Calu3 (cell line): Measurements from ENCODE around the gene GNG12. TPM values are rescaled to one million over a fixed set of nuclear protein-coding genes. Genes with fewer than 3 reads are reported as not detected.

Experiments
- BruUV-seq: library from RNA; stranded (reverse); fragments of 400-500 nt; replicated peaks from 2 replicates; lab custom pipeline; 2021; lab: Mats Ljungman, UMichigan
- CTCF ChIA-PET: fragments of 300-600 bp; sonication (Branson Sonifier 250); formaldehyde crosslinking; loops from one replicate; lab custom pipeline; 2022; ENCODE audit warnings: antibody characterized with exemption; lab: Charles Lee
- DNase-seq: peaks from one replicate; pipeline ENCODE4 v3.0.0; 2022
- H3K27ac Mint-ChIP-seq: one replicate; pipeline ENCODE4 v1.8.0; 2022; ENCODE audit warnings: mixed read lengths; ENCODE audit not compliant: unreplicated experiment
- H3K27me3 Mint-ChIP-seq: one replicate; pipeline ENCODE4 v1.8.0; 2022; ENCODE audit warnings: mixed read lengths; ENCODE audit not compliant: unreplicated experiment
- H3K36me3 Mint-ChIP-seq: one replicate; pipeline ENCODE4 v1.8.0; 2022; ENCODE audit warnings: mild to moderate bottlenecking, moderate library complexity, mixed read lengths; ENCODE audit not compliant: insufficient read depth, unreplicated experiment
- H3K4me1 Mint-ChIP-seq: one replicate; pipeline ENCODE4 v1.8.0; 2022; ENCODE audit warnings: mild to moderate bottlenecking, low read depth, mixed read lengths; ENCODE audit not compliant: unreplicated experiment
- H3K4me3 Mint-ChIP-seq: one replicate; pipeline ENCODE4 v1.8.0; 2022; ENCODE audit warnings: mild to moderate bottlenecking, low read depth, moderate library complexity, mixed read lengths; ENCODE audit not compliant: unreplicated experiment
- H3K9me3 Mint-ChIP-seq: one replicate; pipeline ENCODE4 v1.8.0; 2022; ENCODE audit warnings: low read depth, mixed read lengths; ENCODE audit not compliant: unreplicated experiment
- CTCF ChIP-seq: fragments of 200-600 bp; IDR thresholded peaks from one replicate; pipeline ENCODE4 v1.8.0; 2022; ENCODE audit warnings: antibody characterized with exemption; ENCODE audit not compliant: unreplicated experiment
- intact Hi-C: fragments of 100-400 bp; cut with micrococcal nuclease; formaldehyde crosslinking; loops from one replicate; pipeline ENCODE4 v1.10.0; 2022; ENCODE audit not compliant: unreplicated experiment
- total RNA-seq: library from RNA; stranded (reverse); gene quantifications from 2 replicates; pipeline ENCODE4 v1.2.3, GENCODE V29; 2022

The GNG12 gene
- total RNA-seq, 1 experiment from 2014 or later = 85.6 TPM

GRCh38 chr1:67689267-67690017 lies 143.8 kb downstream of the GNG12 start:
- no peak for TF ChIP-seq CTCF
- Mint-ChIP-seq H3K9me3 (no peaks in the 10 kb centered on the region), H3K27ac (no peak overlapping the region), H3K27me3 (no peaks in the 10 kb centered on the region), H3K36me3 (peaks cover 47% of the 10 kb centered on the region), H3K4me3 (no peak overlapping the region), H3K4me1 (peaks cover 23% of the 10 kb centered on the region)
- no peak for DNase-seq
- no TSS peak for BruUV-seq
- CTCF ChIA-PET = no interaction called here
- intact Hi-C loops = loop anchor here (10.0 kb wide), 1 partner anchor 155 kb away; no protein-coding TSS in a partner anchor

- no peak for DNase-seq
- no TSS peak for BruUV-seq
- peak overlapping the region; percentile 89 for H3K27ac Mint-ChIP-seq
- CTCF ChIA-PET = no interaction called here
- H3K9me3 Mint-ChIP-seq = no peaks in the 10 kb centered on the region
- TF ChIP-seq CTCF = no peak
- H3K4me1 Mint-ChIP-seq = peaks cover 30% of the 10 kb centered on the region
- peaks cover 55% of the 10 kb centered on the region for H3K36me3 Mint-ChIP-seq
- intact Hi-C loops = loop anchor here (10.0 kb wide), 1 partner anchor 154 kb away; no protein-coding TSS in a partner anchor
- peak overlapping the region; percentile 96 for H3K4me3 Mint-ChIP-seq
- H3K27me3 Mint-ChIP-seq = no peaks in the 10 kb centered on the region
These were observed 144.6 kb downstream of the GNG12 start for GRCh38 chr1:67688526-67689219.

- CTCF ChIA-PET = no interaction called here
- Mint-ChIP-seq H3K4me3 (peak overlapping the region; percentile 96), H3K27me3 (no peaks in the 10 kb centered on the region), H3K36me3 (peaks cover 59% of the 10 kb centered on the region), H3K4me1 (peaks cover 40% of the 10 kb centered on the region), H3K9me3 (no peaks in the 10 kb centered on the region), H3K27ac (peak overlapping the region; percentile 89)
- no peak for DNase-seq
- no peak for TF ChIP-seq CTCF
- intact Hi-C loops = loop anchor here (10.0 kb wide), 1 partner anchor 153 kb away; no protein-coding TSS in a partner anchor
- TSS peak; percentile 61 for BruUV-seq
These were observed 145.6 kb downstream of the GNG12 start for GRCh38 chr1:67687649-67688048.

- H3K27me3 Mint-ChIP-seq = no peaks in the 10 kb centered on the region
- peaks cover 40% of the 10 kb centered on the region for H3K4me1 Mint-ChIP-seq
- CTCF ChIA-PET = interaction anchor here (1.0 to 1.3 kb wide), 4 partner anchors 14 to 125 kb away, joined by 3 to 7 read pairs (median 4); no protein-coding TSS in a partner anchor
- no peaks in the 10 kb centered on the region for H3K9me3 Mint-ChIP-seq
- intact Hi-C loops = loop anchor here (10.0 kb wide), 1 partner anchor 152 kb away; no protein-coding TSS in a partner anchor
- peak overlapping the region; percentile 96 for H3K4me3 Mint-ChIP-seq
- H3K27ac Mint-ChIP-seq = peak overlapping the region; percentile 89
- H3K36me3 Mint-ChIP-seq = peaks cover 59% of the 10 kb centered on the region
- no peak for TF ChIP-seq CTCF
- DNase-seq = no peak
- BruUV-seq = no TSS peak
These were observed 146.1 kb downstream of the GNG12 start for GRCh38 chr1:67687198-67687545.
